GM04503 (cell line): ENCODE results near the gene ATP5F1D.
"Not testable (repeated sequence)": the region's sequence is repeated elsewhere in the genome, so short reads cannot be mapped to it uniquely, and the experiment has no call there.

Experiments used
- DNase-seq: peaks from one replicate; pipeline ENCODE4 v3.0.0-alpha.2; 2012; ENCODE audit warnings: low read depth

ATP5F1D gene

GRCh38 chr19:1233115-1233667 lies 8.4 kb upstream of the ATP5F1D start:
- DNase-seq, result no peak

- no peak for DNase-seq
Measured at GRCh38 chr19:1234051-1234954, 7.2 kb upstream of the ATP5F1D start.

- DNase-seq, result no peak
Measured at GRCh38 chr19:1234955-1235380, 6.6 kb upstream of the ATP5F1D start.

GRCh38 chr19:1235625-1236538 lies 5.7 kb upstream of the ATP5F1D start:
- DNase-seq, result no peak

- no peak for DNase-seq
Measured at GRCh38 chr19:1236576-1236975, 5.0 kb upstream of the ATP5F1D start.

GRCh38 chr19:1237027-1237659 lies 4.4 kb upstream of the ATP5F1D start:
- DNase-seq, result no peak

GRCh38 chr19:1237754-1238368 lies 3.7 kb upstream of the ATP5F1D start, which contains the start of gene CBARP:
TSS of gene CBARP (minus strand) at chr19:1238005. CDS start at chr19:1236100, 1,905 bp downstream.
- no peak for DNase-seq

- no peak for DNase-seq
Measured at GRCh38 chr19:1238369-1239303, 2.9 kb upstream of the ATP5F1D start.

- DNase-seq, result no peak
Measured at GRCh38 chr19:1239420-1239795, 2.1 kb upstream of the ATP5F1D start.

- no peak for DNase-seq
Measured at GRCh38 chr19:1239796-1240737, 1.5 kb upstream of the ATP5F1D start.

GRCh38 chr19:1240925-1241324 lies 626 bp upstream of the ATP5F1D start:
- no peak for DNase-seq

GRCh38 chr19:1243768-1244692 lies 2.5 kb downstream of the ATP5F1D start:
- DNase-seq, result no peak

- DNase-seq, result no peak
Measured at GRCh38 chr19:1244693-1245451, 3.3 kb downstream of the ATP5F1D start.

- DNase-seq, result no peak
Measured at GRCh38 chr19:1245494-1246264, 4.1 kb downstream of the ATP5F1D start.

- DNase-seq, result not testable (repeated sequence)
Measured at GRCh38 chr19:1246265-1247087, 4.9 kb downstream of the ATP5F1D start.

- no peak for DNase-seq
Measured at GRCh38 chr19:1247748-1248138, 6.2 kb downstream of the ATP5F1D start.
